HepG2 (cell line): ENCODE data around the gene INHBE. TPM values are rescaled to one million over a fixed set of nuclear protein-coding genes. Genes with fewer than 3 reads are reported as not detected.

ENCODE experiments used
- AKAP8 ChIP-seq: sonication (generic); formaldehyde crosslinking; IDR thresholded peaks from 2 replicates; pipeline ENCODE4 v1.5.1; 2020; ENCODE audit warnings: mild to moderate bottlenecking, missing genetic modification reagents
- DNMT3B ChIP-seq: conservative IDR thresholded peaks from 2 replicates; pipeline ENCODE4 v1.6.1; 2016; ENCODE audit warnings: missing biosample characterization, control low read depth
- DPF2 ChIP-seq: sonication (generic); formaldehyde crosslinking; IDR thresholded peaks from 2 replicates; pipeline ENCODE4 v1.4.0; 2020; ENCODE audit warnings: mild to moderate bottlenecking, low read depth, missing genetic modification reagents, borderline replicate concordance
- IKZF4 ChIP-seq: sonication (generic); formaldehyde crosslinking; IDR thresholded peaks from 2 replicates; pipeline ENCODE4 v1.5.1; 2020; ENCODE audit warnings: borderline replicate concordance, mild to moderate bottlenecking, low read depth, missing genetic modification reagents; ENCODE audit errors: not compliant biosample characterization
- IRF9 ChIP-seq: sonication (generic); formaldehyde crosslinking; IDR thresholded peaks from 2 replicates; pipeline ENCODE4 v1.8.0; 2022; ENCODE audit warnings: missing genetic modification reagents, mild to moderate bottlenecking, borderline replicate concordance
- JUN ChIP-seq: sonication (generic); formaldehyde crosslinking; IDR thresholded peaks from 2 replicates; pipeline ENCODE4 v1.4.0; 2020; ENCODE audit warnings: mild to moderate bottlenecking, missing genetic modification reagents
- SETDB1 ChIP-seq: sonication (generic); formaldehyde crosslinking; IDR thresholded peaks from 2 replicates; pipeline ENCODE4 v1.5.1; 2020; ENCODE audit warnings: missing genetic modification reagents, mild to moderate bottlenecking, borderline replicate concordance
- SIN3A ChIP-seq: IDR thresholded peaks from 2 replicates; pipeline ENCODE4 v1.6.1; 2011; ENCODE audit warnings: low read depth, mild to moderate bottlenecking, control low read depth, low read length, borderline replicate concordance
- SIN3B ChIP-seq: fragments of 150-350 bp; IDR thresholded peaks from 2 replicates; pipeline ENCODE4 v1.6.1; 2014; ENCODE audit warnings: low read length
- ZNF124 ChIP-seq: sonication (generic); formaldehyde crosslinking; IDR thresholded peaks from 2 replicates; pipeline ENCODE4 v1.4.0; 2020; ENCODE audit warnings: missing genetic modification reagents
- ZNF143 ChIP-seq: sonication (generic); formaldehyde crosslinking; IDR thresholded peaks from 2 replicates; pipeline ENCODE4 v1.4.0; 2020; ENCODE audit warnings: missing genetic modification reagents
- ZNF282 ChIP-seq: fragments of 450-650 bp; IDR thresholded peaks from 2 replicates; pipeline ENCODE4 v1.6.1; 2018; ENCODE audit not compliant: partially characterized antibody
- ZNF326 ChIP-seq: sonication (generic); formaldehyde crosslinking; IDR thresholded peaks from 2 replicates; pipeline ENCODE4 v1.4.0; 2020; ENCODE audit warnings: missing genetic modification reagents, borderline replicate concordance
- ZNF350 ChIP-seq: sonication (generic); formaldehyde crosslinking; IDR thresholded peaks from 2 replicates; pipeline ENCODE4 v1.4.0; 2020; ENCODE audit warnings: mild to moderate bottlenecking, low read depth, missing genetic modification reagents, borderline replicate concordance
- ZNF354B ChIP-seq: sonication (generic); formaldehyde crosslinking; IDR thresholded peaks from 2 replicates; pipeline ENCODE4 v1.8.0; 2022; ENCODE audit warnings: mild to moderate bottlenecking, missing genetic modification reagents
- ZNF549 ChIP-seq: sonication (generic); formaldehyde crosslinking; IDR thresholded peaks from 2 replicates; pipeline ENCODE4 v1.5.0; 2020; ENCODE audit warnings: missing genetic modification reagents
- ZNF562 ChIP-seq: sonication (generic); formaldehyde crosslinking; IDR thresholded peaks from 2 replicates; pipeline ENCODE4 v1.8.0; 2022; ENCODE audit warnings: missing genetic modification reagents, borderline replicate concordance
- ZNF703 ChIP-seq: sonication (generic); formaldehyde crosslinking; IDR thresholded peaks from 2 replicates; pipeline ENCODE4 v1.5.1; 2020; ENCODE audit warnings: missing genetic modification reagents, mild to moderate bottlenecking, moderate library complexity, borderline replicate concordance
- ZNF891 ChIP-seq: sonication (generic); formaldehyde crosslinking; IDR thresholded peaks from 2 replicates; pipeline ENCODE4 v1.5.0; 2020; ENCODE audit warnings: mild to moderate bottlenecking, missing genetic modification reagents
- polyA plus RNA-seq, 8 experiments: library from polyadenylated mRNA; depleted of rRNA in 3 of 8; stranded (reverse) in 7 of 8; unstranded in 1 of 8; fragments of >200 nt; fragmentation: Illumina TruSeq in 4 of 8; extraction: Trizol in 4 of 8; gene quantifications; 2 replicates each; pipeline versions ENCODE4 v1.2.1 to v1.2.3, GENCODE V29; 2011 to 2016; ENCODE audit warnings: low read depth in 4 of 8, missing spikeins in 1 of 8, mixed read lengths in 1 of 8; ENCODE audit not compliant: insufficient read depth in 1 of 8
- total RNA-seq, 5 experiments: library from RNA; depleted of rRNA; stranded (reverse); fragments of >200 nt; fragmentation: Illumina TruSeq; extraction: Trizol; gene quantifications; 2 replicates each; pipeline ENCODE4 v1.2.3, GENCODE V29; 2016; ENCODE audit warnings: low read depth in 1 of 5
- TF ChIP-seq, protein P1 (sequence below): IDR thresholded peaks from 2 replicates; pipeline ENCODE4 v1.6.1; 2012; ENCODE audit warnings: inconsistent platforms
- TF ChIP-seq, protein P2 (sequence below): sonication (generic); formaldehyde crosslinking; IDR thresholded peaks from 2 replicates; pipeline ENCODE4 v1.8.0; 2022; ENCODE audit warnings: mild to moderate bottlenecking, missing genetic modification reagents, borderline replicate concordance

Gene INHBE
- total and polyA plus RNA-seq, 2 of the 13 experiments (the other 11 are each of a cell fraction or from before 2014, with no cell fraction given) = 17.0 to 32.0 TPM

DNA sequence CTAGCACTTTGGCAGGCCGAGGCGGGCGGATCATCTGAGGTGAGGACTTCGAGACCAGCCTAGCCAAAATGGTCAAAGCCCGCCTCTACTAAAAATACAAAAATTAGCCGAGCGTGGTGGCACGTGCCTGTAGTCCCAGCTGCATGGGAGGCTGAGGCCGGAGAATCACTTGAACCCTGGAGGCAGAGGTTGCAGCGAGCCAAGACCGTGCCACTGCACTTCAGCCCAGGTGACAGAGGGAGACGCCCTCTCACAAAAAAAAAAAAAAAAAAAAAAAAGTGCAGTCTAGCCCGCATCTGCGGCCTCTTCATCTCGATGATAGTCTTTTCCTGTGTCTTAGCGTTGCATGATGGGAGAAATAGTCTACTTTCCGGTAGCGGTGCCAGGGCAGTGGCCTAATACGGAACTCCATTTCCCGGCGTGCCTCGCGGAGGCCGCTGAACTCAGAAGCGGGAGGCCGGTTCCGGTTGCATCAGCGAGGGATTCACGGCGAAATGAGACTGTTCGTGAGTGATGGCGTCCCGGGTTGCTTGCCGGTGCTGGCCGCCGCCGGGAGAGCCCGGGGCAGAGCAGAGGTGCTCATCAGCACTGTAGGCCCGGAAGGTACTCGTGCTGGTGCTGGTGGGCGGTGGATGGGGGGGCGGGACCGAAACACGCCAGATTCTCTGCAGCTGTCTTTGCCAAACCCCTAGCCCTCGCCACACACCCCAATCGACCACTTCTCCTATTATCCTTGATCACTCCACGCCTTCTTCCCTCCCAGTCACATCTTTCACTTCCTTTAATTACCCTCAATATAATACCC lies 32.7 kb downstream of the INHBE start, which contains the start of gene MARS1 (continued):
- TF ChIP-seq ZNF703 (CRISPR knock-in tag) (no peak), DNMT3B (CRISPR knock-in tag) (peak; percentile 73; the same call in 1 of the 2 replicates), ZNF282 (no peak), SIN3B (0 out of 2 replicates have a peak, but pooled peaks have one; percentile 37), ZNF562 (CRISPR knock-in tag) (no peak), ZNF143 (peak; percentile 96), SETDB1 (no peak), ZNF549 (CRISPR knock-in tag) (no peak), IRF9 (CRISPR knock-in tag) (0 out of 2 replicates have a peak, but pooled peaks have one; percentile 11), ZNF124 (CRISPR knock-in tag) (no peak), ZNF326 (CRISPR knock-in tag) (no peak), ZNF891 (0 out of 2 replicates have a peak, but pooled peaks have one; percentile 40), DPF2 (CRISPR knock-in tag) (no peak), ZNF354B (CRISPR knock-in tag) (no peak), IKZF4 (CRISPR knock-in tag) (no peak), SIN3A (peak; percentile 91; the same call in 1 of the 2 replicates), AKAP8 (no peak), ZNF350 (peak; percentile 85), JUN (CRISPR knock-in tag) (no peak)
- TF ChIP-seq, protein P1, sequence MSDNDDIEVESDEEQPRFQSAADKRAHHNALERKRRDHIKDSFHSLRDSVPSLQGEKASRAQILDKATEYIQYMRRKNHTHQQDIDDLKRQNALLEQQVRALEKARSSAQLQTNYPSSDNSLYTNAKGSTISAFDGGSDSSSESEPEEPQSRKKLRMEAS = peak; percentile 77
- TF ChIP-seq, protein P2, sequence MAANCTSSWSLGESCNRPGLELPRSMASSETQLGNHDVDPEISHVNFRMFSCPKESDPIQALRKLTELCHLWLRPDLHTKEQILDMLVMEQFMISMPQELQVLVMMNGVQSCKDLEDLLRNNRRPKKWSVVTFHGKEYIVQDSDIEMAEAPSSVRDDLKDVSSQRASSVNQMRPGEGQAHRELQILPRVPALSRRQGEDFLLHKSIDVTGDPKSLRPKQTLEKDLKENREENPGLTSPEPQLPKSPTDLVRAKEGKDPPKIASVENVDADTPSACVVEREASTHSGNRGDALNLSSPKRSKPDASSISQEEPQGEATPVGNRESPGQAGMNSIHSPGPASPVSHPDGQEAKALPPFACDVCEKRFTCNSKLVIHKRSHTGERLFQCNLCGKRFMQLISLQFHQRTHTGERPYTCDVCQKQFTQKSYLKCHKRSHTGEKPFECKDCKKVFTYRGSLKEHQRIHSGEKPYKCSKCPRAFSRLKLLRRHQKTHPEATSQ (CRISPR knock-in tag) = no peak
